Effector memory CD4-positive, alpha-beta T cell (primary cell): ENCODE results near the gene CNFN.

ENCODE experiments used
- DNase-seq, 3 donors: peaks; one replicate each; pipeline ENCODE4 v3.0.0-alpha.2; 2020
- H3K27ac ChIP-seq: 2 replicates; pipeline ENCODE4 v1.7.0; 2013; ENCODE audit warnings: mild to moderate bottlenecking, low read length, moderate library complexity; ENCODE audit not compliant: insufficient read depth, poor library complexity, severe bottlenecking
- H3K27me3 ChIP-seq: replicated peaks from 2 replicates; pipeline ENCODE4 v1.7.0; 2013; ENCODE audit warnings: mild to moderate bottlenecking, low read length; ENCODE audit not compliant: insufficient read depth, control insufficient read depth, poor library complexity, severe bottlenecking
- H3K36me3 ChIP-seq: 2 replicates; pipeline ENCODE4 v1.7.0; 2013; ENCODE audit warnings: mild to moderate bottlenecking, low read length, moderate library complexity; ENCODE audit not compliant: control insufficient read depth, insufficient read depth
- H3K4me1 ChIP-seq: 2 replicates; pipeline ENCODE4 v1.7.0; 2013; ENCODE audit warnings: low read length, mild to moderate bottlenecking; ENCODE audit not compliant: control insufficient read depth, insufficient read depth, poor library complexity, severe bottlenecking
- H3K4me3 ChIP-seq: 2 replicates; pipeline ENCODE4 v1.7.0; 2013; ENCODE audit warnings: low read length, low read depth, mild to moderate bottlenecking; ENCODE audit not compliant: insufficient read depth, poor library complexity, severe bottlenecking
- H3K9me3 ChIP-seq: 2 replicates; pipeline ENCODE4 v1.7.0; 2013; ENCODE audit warnings: mild to moderate bottlenecking, low read length, moderate library complexity; ENCODE audit not compliant: control insufficient read depth

The CNFN gene

DNA sequence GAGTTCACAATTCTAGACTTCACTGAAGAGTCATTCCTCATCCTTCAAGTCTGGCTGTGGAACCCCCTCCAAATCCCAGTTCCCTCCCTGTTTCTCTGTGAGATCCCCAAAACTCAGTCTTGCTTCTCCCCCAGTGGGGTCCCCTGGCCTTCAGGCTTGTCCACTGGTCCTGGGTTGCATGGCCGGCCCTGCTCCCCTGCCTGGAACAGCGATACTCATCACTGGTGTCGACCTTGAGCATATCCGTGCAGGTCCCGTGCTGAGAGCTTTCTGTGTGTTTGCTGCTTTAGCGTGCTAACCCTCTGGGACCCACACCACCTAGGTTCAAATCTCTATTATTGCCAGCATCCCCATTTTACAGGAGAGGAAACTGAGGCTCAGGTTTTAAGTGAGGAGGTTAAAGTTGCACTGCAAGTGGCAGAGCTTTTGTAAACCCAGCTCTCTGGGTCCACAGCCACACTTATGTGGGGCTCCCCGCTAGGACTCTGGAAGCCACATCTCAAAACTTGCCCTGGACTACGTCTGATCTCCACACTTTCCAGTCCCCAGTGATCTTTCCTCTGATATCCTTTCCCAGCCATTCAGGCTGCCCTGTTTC is 21.6 kb upstream of the CNFN start:
- Histone ChIP-seq H3K4me3 (no peak overlapping the region), H3K27me3 (no peaks in the 10 kb centered on the region), H3K4me1 (no peaks in the 10 kb centered on the region), H3K36me3 (peaks cover 10% of the 10 kb centered on the region), H3K27ac (no peak overlapping the region), H3K9me3 (no peaks in the 10 kb centered on the region)
- no peak for DNase-seq

DNA sequence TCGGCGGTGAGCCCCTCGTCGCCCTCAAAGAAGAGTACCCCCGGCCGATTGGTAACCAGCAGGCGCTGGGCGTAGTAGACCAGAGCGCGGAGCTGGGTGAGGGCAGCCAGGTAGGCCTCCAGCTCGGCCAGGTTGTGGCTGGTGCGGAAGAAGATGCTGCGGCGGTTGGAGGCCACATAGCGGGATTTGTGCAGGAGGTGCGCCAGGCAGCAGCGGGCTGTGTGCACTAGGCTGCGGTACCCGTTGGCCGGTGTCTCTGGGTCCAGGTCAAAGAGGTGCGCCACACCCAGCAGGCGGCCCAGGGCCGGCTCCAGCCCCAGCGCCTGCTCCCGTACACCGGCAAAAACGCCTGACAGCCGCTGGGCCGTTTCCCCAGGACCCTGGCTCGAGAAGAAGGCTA is 20.3 kb upstream of the CNFN start:
- no peak for DNase-seq
- Histone ChIP-seq H3K27ac (no peak overlapping the region), H3K4me1 (no peaks in the 10 kb centered on the region), H3K4me3 (no peak overlapping the region), H3K27me3 (no peaks in the 10 kb centered on the region), H3K36me3 (peaks cover 16% of the 10 kb centered on the region), H3K9me3 (no peaks in the 10 kb centered on the region)

DNA sequence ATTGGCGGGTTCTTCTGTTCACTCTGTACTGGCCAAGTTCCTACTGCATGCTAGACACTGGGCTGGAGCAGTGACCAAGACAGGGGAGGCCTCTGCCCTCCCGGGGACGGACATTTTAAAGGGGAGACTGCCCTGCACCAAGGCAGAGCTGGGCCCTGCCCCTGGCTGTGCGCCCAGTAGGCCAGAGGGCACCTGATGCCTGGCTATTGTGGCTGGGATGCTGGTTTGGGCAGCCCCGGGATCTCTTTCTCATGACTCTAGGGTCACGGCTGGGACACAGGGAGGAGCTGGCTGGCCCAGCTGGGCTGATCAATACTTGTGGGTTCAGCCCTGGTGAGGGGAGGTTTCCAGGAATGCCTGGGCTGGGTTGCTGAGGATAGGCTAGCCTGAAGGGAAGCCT is 19.4 kb upstream of the CNFN start:
- H3K27ac ChIP-seq: no peak overlapping the region
- H3K4me3 ChIP-seq: no peak overlapping the region
- no peak for DNase-seq
- H3K4me1 ChIP-seq: no peaks in the 10 kb centered on the region
- no peaks in the 10 kb centered on the region for H3K9me3 ChIP-seq
- H3K36me3 ChIP-seq: peaks cover 16% of the 10 kb centered on the region
- H3K27me3 ChIP-seq: no peaks in the 10 kb centered on the region

DNA sequence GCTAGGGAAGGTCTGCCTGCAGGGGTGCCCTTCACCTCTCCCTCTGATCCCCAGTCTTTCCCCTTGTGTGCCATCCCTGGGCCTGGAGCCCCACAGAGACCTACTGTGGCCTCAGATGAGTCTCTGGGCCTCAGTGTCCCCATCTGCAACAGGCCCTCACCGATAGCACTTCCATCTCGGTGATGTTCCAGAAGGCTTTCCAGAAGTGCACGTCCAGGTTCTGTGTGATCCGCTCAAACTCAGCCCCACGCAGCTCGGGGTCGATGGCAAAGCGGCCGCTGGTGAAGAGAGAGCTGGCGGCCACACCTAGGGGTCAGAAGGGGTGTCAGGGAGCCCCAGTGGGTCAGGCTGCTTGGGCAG is 17.7 kb upstream of the CNFN start:
- no peak overlapping the region for H3K27ac ChIP-seq
- H3K27me3 ChIP-seq: no peaks in the 10 kb centered on the region
- peaks cover 16% of the 10 kb centered on the region for H3K36me3 ChIP-seq
- H3K4me3 ChIP-seq: no peak overlapping the region
- no peak for DNase-seq
- no peaks in the 10 kb centered on the region for H3K4me1 ChIP-seq
- no peaks in the 10 kb centered on the region for H3K9me3 ChIP-seq

DNA sequence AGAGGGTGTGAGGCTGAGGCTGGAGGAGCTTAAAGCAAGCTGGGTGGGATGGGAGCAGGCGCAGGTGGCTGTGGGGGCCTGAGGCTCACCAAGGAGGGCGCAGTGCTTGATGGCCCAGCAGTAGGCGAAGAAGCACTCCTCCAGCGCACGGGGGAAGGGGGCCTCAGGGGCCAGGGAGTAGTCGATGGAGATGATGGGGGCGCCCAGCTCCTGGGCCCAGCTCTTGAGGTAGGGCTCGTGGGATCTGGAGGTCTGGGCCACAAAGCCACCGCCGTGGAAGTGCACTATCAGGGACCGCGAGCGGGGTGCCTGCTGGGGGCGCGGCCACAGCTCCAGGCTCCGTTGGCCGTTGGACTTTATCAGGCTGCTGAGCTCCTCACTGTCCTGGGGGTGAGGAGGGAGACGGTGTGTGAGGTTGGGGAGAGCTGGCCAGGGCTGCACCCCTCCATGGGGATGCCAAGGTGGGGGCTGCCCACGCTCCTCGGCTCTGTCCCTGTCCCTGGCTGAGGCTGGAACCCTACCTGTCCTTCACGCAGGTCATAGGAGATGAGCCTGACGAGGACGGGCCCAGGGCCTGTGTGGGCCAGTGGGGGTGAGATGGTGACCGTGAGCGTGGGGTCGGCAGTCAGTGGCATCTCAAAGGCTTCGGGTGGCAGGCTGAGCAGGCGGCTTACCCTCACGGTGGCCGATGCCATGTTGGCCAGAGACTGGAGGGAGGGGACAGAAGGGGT is 17.2 kb upstream of the CNFN start:
- Histone ChIP-seq H3K4me1 (no peaks in the 10 kb centered on the region), H3K4me3 (no peak overlapping the region), H3K36me3 (peaks cover 16% of the 10 kb centered on the region), H3K27ac (no peak overlapping the region), H3K27me3 (no peaks in the 10 kb centered on the region), H3K9me3 (no peaks in the 10 kb centered on the region)
- DNase-seq: no peak

DNA sequence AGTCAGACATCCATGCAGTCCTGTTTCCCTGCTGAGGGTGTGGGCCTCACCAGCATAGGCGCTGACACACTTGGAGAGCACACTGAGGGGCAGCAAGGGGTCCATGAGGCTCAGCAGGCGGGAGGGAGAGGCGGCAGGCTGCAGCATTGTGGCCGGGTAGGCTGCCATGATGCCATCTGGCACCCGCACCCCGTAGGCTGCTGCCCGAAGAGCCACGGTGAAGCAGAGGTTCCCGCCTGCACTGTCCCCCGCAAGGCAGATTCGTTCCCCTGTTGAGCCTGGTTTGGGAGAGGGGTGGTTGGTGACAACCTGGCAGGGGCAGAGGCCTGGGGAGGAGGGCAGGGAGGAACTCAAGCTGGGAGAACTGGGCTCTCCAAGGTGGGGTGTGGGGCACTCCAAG is 16.0 kb upstream of the CNFN start:
- Histone ChIP-seq H3K4me1 (peaks cover 4% of the 10 kb centered on the region), H3K27me3 (no peaks in the 10 kb centered on the region), H3K4me3 (no peak overlapping the region), H3K27ac (no peak overlapping the region), H3K9me3 (no peaks in the 10 kb centered on the region), H3K36me3 (peaks cover 16% of the 10 kb centered on the region)
- no peak for DNase-seq

DNA sequence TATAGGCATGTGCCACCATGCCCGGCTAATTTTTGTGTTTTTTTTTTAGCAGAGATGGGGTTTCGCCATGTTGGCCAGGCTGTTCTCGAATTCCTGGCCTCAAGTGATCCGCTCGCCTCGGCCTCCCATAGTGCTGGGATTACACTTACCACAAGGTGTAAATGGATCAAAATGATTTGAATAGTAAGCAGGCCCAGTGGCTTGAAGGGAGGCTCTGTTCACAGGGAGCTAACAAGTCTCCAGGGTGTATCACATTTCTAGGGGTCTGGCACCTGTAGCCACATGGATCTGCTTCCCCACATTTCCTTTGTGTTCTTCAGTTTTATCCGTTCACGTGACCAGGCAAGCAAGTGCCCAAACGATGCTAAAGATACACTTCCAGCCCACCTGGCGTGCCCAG is 13.5 kb upstream of the CNFN start:
- Histone ChIP-seq H3K27me3 (no peaks in the 10 kb centered on the region), H3K9me3 (no peaks in the 10 kb centered on the region), H3K27ac (no peak overlapping the region), H3K4me1 (peaks cover 6% of the 10 kb centered on the region), H3K36me3 (peaks cover 16% of the 10 kb centered on the region), H3K4me3 (no peak overlapping the region)
- no peak for DNase-seq

DNA sequence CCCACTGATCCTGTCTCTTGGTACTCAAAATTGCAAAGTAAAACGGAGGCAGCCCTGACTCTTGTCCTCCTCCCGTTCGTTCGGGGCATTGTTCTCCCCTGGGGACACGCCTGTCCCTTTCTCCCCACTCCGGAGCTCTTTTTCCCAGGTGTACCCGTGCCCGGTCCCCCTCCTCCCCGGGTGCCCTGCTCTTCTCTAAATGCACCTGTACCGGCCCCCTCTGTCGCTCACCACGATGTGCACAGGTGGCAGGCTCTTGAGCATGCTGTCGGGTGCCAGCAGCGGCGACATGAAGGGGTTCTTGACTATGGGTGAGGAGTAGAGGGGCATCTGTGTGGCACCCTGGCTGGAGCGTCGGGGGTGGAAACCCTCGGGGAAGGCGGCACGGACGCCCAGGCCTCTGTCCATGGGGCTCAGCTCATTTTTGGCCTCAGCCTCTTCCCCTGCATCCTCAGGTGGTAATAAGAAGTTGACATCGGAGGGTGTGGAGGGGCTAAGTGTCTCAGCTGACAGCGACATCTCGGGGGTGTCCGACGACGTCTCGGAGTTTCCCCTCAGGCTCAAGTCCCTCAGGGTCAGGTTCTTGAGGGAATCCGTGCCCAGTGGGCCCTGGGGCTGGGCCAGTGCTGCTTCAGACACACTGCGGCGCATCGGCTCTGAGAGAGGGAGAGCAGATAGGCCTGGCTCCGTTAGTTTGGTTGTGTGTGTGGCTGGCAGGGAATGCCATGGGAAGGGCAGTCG is 12.4 kb upstream of the CNFN start:
- no peak for DNase-seq
- Histone ChIP-seq H3K36me3 (peaks cover 12% of the 10 kb centered on the region), H3K9me3 (no peaks in the 10 kb centered on the region), H3K27ac (peak overlapping the region; percentile 58), H3K4me3 (peak overlapping the region; percentile 68), H3K27me3 (no peaks in the 10 kb centered on the region), H3K4me1 (peaks cover 11% of the 10 kb centered on the region)

DNA sequence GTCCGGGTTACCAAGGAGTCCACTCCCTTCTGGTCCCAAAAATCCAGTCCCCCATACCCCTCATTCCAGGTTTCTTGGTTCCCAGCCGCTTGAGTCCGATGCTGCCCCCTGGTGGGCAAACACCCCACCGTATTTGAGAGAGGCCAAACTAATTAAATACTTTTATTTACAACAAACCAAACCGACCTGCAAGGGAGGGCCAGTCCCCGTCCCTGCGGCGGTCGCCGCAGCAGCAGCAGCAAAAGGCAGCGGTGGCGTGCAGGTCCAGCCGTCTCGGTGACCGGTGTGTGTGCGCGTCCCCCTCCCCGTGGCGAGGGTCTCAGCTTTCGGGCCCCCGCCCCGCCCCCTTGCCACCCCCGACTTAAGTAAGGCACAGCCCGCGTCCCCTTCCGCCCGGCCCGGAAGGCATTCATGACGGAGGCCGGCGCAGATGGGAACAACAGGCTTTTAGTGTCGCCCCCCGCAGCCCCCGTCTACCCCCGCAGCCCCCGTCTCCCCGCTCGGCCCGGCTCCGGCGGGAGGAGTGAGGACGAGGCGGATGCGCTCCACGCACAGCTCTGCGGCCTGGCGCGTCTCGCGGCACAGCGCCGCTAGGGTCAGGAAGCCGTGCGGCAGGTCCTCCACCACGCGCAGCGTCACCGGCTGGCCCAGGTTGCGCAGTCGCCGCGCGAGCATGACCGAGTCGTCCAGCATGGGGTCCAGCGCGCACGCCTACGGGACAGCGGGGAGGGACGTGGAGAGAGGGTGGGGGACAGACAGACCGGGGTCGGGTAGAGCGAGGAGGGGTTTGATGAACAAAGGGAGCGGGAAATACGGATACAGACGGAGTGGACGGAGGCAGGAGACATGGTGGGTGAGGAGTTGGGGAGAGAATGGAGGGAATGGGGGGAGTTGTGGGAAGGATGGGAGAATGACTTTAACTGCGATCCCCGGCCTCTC is 11.5 kb upstream of the CNFN start:
- no peaks in the 10 kb centered on the region for H3K27me3 ChIP-seq
- peak overlapping the region; percentile 58 for H3K27ac ChIP-seq
- peaks cover 15% of the 10 kb centered on the region for H3K4me1 ChIP-seq
- peak overlapping the region; percentile 68 for H3K4me3 ChIP-seq
- peaks cover 5% of the 10 kb centered on the region for H3K36me3 ChIP-seq
- peak; percentile 57 to 70 (median 58) for DNase-seq
- H3K9me3 ChIP-seq: no peaks in the 10 kb centered on the region
